HG02588 (cell line): Measurements from ENCODE around the gene CHPF2.

Experiments
- ATAC-seq: cut with Tn5 transposase; IDR thresholded peaks from one replicate; pipeline ENCODE4 v1.9.1; 2021; ENCODE audit warnings: mild to moderate bottlenecking, moderate library complexity; ENCODE audit not compliant: unreplicated experiment

Gene CHPF2

GRCh38 chr7:151204383-151205032, 27.8 kb upstream of the CHPF2 start:
- no peak for ATAC-seq

GRCh38 chr7:151205730-151206129, 26.6 kb upstream of the CHPF2 start:
- ATAC-seq = no peak

DNA sequence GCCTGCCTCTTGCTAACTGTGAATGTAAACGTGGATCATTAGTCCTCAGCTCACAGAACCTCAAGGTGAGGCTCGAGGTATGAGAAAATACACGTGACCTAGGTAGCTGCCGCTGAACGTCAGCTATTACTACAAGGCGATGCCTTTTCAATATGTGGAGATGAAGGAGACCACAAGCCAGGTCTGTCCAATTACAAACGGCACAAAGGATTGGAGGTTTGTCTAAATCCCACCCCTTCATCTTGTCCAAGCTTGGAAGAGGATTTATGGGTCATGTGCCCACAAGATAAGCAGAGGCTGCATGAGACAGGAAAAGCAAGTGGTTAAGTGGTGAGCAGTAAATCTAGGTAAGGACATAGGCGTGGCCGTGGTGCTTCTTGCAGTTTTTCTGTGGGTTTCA, 25.4 kb upstream of the CHPF2 start:
- ATAC-seq = no peak

GRCh38 chr7:151207315-151207714, 25.0 kb upstream of the CHPF2 start:
- no peak for ATAC-seq

DNA sequence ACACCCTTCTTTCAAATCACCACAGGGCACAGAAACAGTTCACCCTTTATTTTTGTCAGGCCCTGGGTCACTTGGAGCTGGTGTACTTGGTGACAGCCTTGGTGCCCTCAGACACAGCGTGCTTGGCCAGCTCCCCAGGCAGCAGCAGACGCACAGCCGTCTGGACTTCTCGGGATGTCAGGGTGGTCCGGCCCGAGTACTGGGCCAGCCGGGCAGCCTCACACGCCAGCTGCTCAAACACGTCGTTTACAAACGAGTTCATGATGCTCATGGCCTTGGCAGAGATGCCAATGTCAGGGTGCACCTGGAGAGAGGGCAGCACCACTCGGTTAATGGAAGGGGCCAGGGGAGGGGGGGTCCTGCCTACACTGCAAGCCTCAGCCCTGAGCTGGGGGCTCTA, 24.5 kb upstream of the CHPF2 start:
- no peak for ATAC-seq

GRCh38 chr7:151208253-151208862, 23.9 kb upstream of the CHPF2 start:
- no peak for ATAC-seq

- ATAC-seq = no peak
Observed at GRCh38 chr7:151209588-151209987, 22.7 kb upstream of the CHPF2 start.

- no peak for ATAC-seq
Observed at GRCh38 chr7:151210087-151210854, 22.0 kb upstream of the CHPF2 start, which contains the start of gene H2BK1. TSS of gene H2BK1 (minus strand) at chr7:151210488. CDS start at chr7:151210318, 170 bp downstream.

- ATAC-seq = no peak
Observed at GRCh38 chr7:151211155-151211772, 21.0 kb upstream of the CHPF2 start.

DNA sequence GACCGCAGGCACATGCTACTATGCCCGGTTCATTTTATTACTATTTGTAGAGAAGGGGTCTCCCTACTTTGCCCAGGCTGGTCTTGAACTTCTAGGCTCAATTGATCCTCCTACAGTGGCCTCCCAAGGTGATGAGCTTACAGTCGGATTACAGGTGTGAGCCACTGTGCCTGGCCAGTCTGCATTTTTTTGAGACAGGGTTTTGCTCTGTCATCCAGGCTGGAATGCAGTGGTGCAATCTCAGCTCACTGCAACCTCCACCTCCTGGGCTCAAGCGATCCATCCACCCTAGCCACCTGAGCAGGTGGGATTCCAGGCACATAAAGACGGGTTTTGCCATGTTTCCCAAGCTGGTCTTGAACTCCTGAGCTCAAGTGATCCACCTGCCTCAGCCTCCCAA, 19.7 kb upstream of the CHPF2 start:
- ATAC-seq = no peak

DNA sequence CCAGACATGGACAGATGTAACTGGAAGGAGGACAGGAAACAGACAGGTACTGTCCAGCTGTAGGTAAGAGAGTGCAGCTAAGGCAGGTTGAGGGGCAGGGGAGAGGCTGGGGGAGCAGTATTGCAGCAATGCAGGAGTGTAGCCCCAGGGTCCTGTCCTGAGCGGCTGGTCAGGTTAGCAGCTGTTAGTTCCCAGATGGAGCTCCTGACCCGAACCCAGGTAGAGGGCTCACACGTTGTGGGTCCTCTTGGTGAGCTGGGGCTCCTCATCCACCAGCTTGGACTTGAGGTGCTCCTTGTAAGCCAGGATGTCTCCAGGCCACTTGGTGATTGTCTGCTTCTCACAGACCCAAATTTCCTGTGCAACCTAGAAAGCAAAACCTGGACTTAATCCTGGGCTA, 18.5 kb upstream of the CHPF2 start:
- ATAC-seq = no peak

- no peak for ATAC-seq
Observed at GRCh38 chr7:151215396-151215795, 16.9 kb upstream of the CHPF2 start.

GRCh38 chr7:151218170-151218569, 14.1 kb upstream of the CHPF2 start:
- ATAC-seq = no peak

- no peak for ATAC-seq
Observed at GRCh38 chr7:151223728-151224127, 8.6 kb upstream of the CHPF2 start.

- ATAC-seq = no peak
Observed at GRCh38 chr7:151225948-151226510, 6.3 kb upstream of the CHPF2 start.

DNA sequence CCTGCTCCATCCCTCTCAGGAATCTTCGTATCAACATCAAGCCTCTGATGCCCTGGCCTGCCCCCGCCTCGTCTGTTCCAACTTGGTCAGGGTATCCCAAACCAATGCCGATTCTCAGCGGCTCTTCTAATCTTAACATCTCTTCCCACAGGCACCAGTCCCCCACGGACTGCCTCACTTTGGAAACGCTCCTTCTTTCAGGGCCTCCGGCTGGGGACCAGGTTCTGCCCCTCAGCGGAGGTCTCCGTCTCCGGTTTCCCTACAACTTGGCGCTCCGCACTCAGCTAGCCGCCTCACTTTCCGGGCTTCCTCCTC, 5.8 kb upstream of the CHPF2 start:
- ATAC-seq = peak; percentile 5

DNA sequence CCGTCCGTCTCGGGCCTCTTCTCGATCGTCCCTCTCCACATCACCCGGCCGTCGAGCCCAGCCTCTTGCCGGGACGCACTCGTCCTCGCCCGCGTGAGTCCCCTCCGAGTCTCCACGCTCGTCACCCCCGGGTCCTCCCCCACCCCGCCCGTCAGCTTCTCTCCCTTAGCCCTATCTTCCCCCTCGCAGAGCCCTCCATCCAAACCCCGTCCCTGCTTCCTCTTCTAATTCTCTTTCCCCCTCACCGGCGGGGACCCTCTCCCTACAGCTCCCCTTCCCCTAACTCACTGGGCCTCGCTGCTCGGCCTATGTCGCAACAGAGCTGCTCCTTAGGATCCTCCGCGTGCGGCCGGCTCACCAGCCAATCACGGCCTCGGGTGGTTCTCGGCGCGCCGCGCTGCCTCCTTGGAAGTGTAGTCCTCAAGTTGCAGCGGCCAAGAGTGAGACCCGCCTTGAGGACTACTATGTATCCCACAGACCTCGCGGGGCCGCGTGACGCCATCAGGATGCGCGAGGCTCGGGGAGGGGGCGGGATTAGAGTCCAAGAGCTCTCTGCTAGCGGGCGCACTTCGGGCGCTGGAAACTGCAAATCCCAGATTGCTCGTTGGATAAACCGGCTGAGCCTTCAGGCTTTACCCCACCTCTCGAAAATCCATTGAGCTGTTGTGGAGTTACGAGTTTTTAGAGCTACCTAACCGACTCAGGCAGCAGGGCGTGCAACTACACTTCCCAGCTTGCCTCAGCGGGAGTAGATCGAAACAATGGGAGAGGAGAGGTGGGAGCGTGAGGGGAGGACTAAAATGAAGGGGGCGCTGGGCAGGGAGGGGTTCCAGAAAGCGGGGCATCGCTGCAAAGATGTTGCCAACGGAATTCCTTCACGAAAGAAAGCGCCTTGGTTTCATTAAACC, 5.2 kb upstream of the CHPF2 start, which contains the start of gene ABCF2:
ABCF2 (minus strand) TSS at position 331 of the 908 bp plus-strand sequence. CDS start 747 bp downstream, outside the sequence.
- peak; percentile 99 for ATAC-seq

DNA sequence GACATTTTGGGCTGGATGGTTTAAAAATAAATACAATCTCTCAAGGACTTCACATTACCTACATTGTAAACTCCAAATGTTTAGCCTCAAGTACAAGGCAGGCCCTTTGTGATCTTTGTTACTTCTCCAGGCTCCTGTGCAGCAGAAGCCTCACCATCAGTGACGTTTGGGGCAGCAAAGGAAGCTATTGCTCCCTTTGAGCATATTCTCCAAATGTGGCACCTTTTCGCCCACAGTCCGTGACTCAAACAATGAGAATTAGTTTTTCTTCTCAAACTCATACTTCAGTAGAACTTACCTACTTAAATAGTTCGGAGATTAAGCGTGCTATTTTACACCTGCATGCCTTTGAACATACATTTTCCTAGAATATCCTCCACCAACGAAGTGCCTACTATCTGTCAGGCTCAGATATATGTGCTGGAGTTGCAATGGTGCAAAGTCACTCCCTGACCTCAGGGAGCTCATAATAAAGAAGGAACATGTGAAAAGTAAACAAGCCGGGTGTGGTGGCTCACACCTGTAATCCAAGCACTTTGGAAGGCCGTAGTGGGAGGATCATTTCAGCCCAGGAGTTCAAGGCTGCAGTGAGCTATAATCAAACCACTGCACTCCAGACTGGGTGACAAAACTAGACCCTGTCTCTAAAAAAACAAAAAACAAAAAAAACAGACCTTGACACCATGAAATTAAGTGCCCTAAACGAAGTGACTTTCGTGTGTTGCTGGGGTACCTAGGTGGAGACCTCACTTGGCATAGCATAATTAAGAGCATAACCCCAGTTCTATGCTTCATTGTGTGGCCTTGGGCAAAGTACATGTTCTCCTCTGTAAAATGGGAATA, 4.0 kb upstream of the CHPF2 start:
- no peak for ATAC-seq

GRCh38 chr7:151229249-151229648, 3.0 kb upstream of the CHPF2 start:
- no peak for ATAC-seq
